HG03103 (cell line): ENCODE results near the gene RAB11FIP4.

Source experiments
- ATAC-seq: cut with Tn5 transposase; IDR thresholded peaks from one replicate; pipeline ENCODE4 v1.9.1; 2021; ENCODE audit warnings: low read depth; ENCODE audit not compliant: unreplicated experiment

Gene RAB11FIP4

DNA sequence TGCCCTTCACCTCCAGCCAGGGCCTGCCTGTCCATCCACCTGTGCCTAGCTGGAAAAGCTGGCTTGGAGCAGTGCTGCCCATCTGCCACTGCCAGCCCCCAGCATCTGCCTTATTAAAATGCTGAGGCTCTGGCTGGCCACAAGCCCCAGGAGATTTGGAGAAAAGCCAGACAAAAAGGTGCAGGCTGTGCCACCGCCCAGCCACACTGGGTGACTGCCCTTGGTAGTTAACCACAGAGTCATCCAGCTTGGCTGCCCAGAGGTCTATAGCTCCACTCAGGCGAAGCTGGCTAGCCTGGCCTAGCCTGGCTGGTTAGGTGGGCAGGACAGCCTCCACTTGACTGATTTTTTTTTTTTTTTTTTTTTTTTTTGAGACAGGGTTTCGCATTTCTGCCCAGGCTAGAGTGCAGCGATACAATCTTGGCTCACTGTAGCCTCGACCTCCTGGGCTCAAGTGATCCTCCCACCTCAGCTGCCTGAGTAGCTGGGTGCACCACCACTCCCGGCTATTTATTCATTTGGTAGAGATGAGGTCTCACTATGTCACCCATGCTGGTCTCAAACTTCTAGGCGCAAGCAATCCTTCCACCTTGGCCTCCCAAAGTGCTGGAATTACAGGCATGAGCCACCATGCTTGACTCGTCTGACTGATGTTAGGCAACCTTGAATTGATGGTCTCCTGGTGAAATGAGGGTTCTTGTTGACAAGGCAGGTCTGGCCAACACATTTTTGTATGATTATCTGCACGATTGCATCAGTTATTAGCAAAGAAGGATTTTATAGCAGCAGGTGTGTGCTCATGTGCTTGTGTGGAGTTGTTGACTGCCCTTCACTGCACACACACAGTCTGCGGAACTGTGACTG lies 103.8 kb downstream of the RAB11FIP4 start:
- ATAC-seq = no peak

DNA sequence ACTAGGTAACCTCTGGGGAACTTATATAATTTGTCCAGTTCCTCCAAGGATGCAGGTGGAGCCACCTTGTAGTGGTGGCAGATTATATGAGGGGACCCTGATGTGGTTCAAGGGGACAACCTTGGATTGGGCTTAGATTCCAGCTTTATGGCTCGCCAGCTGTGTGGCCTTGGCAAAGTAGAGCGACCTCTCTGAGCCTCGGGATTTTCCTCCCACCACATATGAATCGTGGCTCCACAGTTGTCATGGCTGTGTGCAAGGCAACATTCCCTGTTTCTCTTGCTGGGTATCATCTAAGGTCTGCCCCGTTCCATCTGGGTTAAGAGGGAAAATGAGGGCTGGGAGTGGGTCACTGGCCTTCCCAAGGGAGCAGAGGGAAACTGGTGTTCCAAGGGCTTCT lies 104.6 kb downstream of the RAB11FIP4 start:
- ATAC-seq = no peak

GRCh38 chr17:31496601-31497000 lies 105.1 kb downstream of the RAB11FIP4 start:
- no peak for ATAC-seq

GRCh38 chr17:31497431-31497830 lies 106.0 kb downstream of the RAB11FIP4 start:
- ATAC-seq = no peak

DNA sequence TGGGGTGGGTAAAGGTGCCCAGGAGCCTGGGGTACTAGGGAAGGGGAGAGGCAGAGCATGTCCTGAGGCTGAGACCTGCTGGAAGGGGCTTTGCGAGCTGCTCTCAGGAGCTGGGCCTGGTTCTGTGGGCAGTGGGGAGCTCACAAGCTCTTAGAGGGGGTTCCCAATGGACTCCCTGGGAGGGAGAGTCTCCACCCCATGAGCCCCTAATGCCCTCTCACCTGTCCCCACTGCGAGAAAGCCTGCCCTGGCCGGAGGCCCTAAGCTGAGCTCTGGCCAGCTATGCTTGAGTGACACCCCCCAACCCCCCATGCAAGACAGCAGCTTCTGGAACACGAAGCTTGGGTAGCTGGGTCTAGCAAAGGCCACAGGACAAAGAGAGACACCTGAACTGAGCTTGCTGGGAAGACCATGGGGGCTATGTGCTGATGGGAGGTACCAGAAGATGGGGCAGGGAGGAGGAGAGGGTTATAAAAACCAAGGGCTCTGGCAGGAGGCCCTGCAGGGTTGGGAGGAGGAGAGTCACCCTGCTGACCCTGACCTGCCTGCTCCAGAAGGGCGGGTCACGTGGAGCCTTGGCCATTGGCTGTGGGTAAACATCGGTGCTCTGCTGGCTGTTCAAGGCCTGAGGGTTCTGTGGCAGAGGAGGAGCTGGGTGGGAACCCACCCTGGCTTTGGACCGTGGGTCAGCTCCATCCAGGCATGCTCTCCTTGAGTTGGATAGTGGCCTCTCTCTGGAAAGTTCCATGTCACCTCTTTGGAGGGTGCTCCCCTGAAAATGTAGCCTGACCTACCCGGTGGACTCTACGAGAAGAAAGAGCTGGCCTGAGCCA lies 106.7 kb downstream of the RAB11FIP4 start:
- ATAC-seq = no peak

DNA sequence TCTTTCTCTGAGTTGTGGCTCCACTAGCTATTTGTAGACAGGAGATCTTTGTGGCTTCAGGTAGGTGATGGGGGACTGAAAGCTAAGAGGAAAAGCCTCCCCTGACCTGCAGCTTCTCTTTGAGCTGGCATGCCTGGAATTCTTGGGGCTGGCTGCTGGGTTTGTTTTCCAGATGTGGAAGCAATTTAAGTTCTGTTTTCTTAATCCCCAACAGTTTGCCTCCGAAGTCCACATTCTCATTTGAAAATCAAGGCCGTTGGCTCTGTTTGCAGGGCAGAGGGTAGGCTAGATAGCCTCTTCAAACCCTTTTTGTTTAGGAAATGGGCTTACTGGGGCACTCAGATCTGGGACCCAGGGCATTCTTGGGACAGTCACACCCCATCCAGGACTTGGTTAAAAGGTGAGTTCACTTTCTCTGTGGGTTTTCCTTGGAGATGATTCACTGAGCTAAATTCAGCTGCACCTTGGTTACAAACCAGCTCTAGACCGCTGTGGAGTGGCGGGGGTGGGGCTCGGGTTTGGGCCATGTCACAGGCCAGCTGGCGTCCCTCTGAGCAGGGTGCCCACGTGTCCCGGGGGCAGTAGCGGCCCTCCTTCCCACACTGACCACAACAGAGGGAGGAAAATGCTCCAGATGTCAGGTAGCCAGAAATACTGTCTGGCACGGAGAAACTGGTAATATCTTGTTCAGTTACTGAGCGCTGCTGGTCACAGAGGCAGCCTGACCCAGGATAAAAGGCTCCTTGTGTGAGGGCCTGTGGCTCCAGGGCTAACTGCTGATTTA lies 108.5 kb downstream of the RAB11FIP4 start:
- no peak for ATAC-seq

DNA sequence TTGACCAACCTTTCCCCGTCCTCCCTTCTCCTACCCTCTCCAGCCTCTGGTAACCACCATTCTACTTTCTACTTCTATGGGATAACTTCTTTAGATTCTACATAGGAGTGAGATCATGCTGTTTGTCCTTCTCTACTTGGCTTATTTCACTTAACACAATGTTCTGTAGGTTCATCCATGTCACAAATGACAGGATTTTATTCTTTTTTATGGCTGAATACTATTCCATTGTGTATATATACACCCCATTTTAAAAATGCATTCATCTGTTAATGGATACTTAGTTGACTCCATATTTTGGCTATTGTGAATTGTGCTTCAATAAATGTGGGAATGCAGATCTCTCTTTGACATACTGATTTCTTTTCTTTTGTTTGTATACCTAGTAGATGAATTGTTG lies 115.0 kb downstream of the RAB11FIP4 start:
- ATAC-seq = no peak

GRCh38 chr17:31508288-31509094 lies 117.0 kb downstream of the RAB11FIP4 start:
- peak; percentile 54 for ATAC-seq

DNA sequence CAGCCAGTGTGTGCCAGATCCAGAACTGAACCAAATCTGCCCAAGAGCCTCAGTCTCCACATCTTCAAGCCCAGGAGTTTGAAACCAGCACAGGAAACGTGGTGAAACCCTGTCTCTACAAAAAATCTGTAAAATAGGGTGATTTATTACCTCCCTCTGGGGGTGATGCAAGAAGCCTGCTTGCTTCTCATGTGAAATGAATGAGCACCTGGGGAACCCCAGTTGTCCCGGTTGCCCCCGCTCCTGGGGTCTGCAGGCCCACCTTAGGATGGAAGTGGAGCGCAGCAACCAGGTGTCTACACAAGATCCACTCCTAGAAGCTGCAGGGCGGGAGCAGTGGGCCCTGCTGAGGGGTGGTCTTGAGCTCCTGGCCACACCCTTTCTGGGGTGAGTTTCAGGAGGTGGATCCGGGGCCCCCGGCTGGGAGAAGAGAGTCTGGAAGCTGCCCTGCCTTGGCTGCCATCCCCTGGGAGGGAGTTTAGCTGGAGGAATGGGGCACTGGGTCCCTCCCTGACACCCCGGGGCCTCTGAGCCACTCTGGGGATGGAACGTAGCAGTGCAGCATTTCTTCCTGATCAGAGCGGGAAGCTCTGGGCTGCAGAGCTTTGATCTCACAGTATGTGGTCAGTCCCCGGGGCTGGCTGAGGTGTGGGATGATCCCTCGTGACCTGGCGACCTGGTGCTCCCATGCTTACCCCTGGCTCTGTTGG lies 117.8 kb downstream of the RAB11FIP4 start:
- ATAC-seq = no peak

- no peak for ATAC-seq
These were observed 118.3 kb downstream of the RAB11FIP4 start for GRCh38 chr17:31509805-31510177.

- ATAC-seq = no peak
These were observed 119.1 kb downstream of the RAB11FIP4 start for GRCh38 chr17:31510308-31511194.

- no peak for ATAC-seq
These were observed 119.7 kb downstream of the RAB11FIP4 start for GRCh38 chr17:31511195-31511578.

- no peak for ATAC-seq
These were observed 120.1 kb downstream of the RAB11FIP4 start for GRCh38 chr17:31511580-31511979.

GRCh38 chr17:31512104-31512740 lies 120.7 kb downstream of the RAB11FIP4 start:
- ATAC-seq = no peak

- no peak for ATAC-seq
These were observed 121.3 kb downstream of the RAB11FIP4 start for GRCh38 chr17:31512796-31513195.

- ATAC-seq = no peak
These were observed 122.4 kb downstream of the RAB11FIP4 start for GRCh38 chr17:31513731-31514427.

GRCh38 chr17:31515267-31515666 lies 123.8 kb downstream of the RAB11FIP4 start:
- ATAC-seq = no peak
